ENCODE measurements around the gene RUNX2.
"Not testable (repeated sequence)": the region's sequence is repeated elsewhere in the genome, so short reads cannot be mapped to it uniquely, and the experiment has no call there.

The RUNX2 gene

DNA sequence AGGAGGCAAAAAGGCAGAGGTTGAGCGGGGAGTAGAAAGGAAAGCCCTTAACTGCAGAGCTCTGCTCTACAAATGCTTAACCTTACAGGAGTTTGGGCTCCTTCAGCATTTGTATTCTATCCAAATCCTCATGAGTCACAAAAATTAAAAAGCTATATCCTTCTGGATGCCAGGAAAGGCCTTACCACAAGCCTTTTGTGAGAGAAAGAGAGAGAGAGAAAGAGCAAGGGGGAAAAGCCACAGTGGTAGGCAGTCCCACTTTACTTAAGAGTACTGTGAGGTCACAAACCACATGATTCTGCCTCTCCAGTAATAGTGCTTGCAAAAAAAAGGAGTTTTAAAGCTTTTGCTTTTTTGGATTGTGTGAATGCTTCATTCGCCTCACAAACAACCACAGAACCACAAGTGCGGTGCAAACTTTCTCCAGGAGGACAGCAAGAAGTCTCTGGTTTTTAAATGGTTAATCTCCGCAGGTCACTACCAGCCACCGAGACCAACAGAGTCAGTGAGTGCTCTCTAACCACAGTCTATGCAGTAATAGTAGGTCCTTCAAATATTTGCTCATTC, at the start of gene RUNX2:
Gene RUNX2 (plus strand): TSS at position 375 of the 567 bp plus-strand sequence. CDS start 397 bp downstream, outside the sequence.
- peak; percentile 2 for DNase-seq (ENCODE audit: low spot score)

DNA sequence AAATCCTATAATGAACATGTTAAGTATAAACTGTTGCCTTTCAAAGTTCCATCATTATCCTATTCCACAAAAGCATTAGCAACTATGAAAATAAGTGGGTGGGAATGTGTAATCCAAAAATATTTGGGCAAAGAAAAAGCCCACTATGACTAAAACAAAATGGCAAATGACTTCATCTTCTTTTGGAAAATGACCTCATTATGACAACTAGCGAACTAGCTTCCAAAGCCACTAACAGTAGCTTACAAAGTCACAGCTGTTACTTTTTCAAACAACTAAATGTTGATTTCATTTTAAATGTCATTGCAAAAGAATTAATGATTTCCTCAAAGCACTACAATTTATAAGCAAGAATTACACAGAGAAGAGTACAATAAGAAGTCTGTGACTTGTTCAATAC, 49.8 kb upstream of the RUNX2 start:
- no peak for DNase-seq (ENCODE audit: low spot score)

DNA sequence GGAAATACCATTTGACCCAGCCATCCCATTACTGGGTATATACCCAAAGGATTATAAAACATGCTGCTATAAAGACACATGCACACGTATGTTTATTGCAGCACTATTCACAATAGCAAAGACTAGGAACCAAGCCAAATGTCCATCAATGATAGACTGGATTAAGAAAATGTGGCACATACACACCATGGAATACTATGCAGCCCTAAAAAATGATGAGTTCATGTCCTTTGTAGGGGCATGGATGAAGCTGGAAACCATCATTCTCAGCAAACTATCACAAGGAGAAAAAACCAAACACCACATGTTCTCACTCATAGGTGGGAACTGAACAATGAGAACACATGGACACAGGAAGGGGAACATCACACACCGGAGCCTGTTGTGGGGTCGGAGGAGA, 41.4 kb upstream of the RUNX2 start:
- DNase-seq (ENCODE audit: low spot score): not testable (repeated sequence)

DNA sequence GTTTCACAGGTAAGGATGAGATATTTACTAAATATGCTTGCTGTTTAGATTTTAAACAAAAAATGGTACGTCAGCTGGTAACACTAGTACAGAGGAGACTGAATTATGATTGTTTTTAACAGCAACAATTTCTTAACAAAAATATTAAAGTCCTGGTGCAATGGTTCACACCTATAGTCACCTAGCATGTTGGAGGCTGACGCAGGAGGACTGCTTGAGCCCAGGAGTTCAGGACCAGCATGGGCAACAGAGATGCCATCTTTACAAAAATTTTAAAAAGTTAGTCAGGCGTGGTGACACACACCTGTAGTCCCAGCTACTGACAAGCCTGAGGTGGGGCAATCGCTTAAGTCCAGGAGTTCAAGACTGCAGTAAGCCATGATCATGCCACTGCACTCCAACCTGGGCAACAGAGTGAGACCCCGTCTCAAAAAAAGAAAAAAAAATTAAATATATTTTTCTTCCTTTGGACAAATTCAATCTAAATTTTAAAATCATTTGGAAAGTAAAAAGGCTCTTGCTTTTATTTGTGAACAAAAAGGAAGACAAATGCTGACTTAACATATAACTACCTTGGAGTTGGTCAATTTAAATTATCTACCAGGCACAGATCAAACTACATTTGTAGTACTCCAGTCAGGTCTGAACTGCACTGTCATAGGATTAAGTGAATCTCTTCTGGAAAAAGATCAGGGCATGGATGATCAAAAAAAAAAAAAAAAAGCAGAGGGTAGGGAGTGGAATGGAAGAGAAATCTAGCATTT, 38.2 kb upstream of the RUNX2 start:
- no peak for DNase-seq (ENCODE audit: low spot score)

DNA sequence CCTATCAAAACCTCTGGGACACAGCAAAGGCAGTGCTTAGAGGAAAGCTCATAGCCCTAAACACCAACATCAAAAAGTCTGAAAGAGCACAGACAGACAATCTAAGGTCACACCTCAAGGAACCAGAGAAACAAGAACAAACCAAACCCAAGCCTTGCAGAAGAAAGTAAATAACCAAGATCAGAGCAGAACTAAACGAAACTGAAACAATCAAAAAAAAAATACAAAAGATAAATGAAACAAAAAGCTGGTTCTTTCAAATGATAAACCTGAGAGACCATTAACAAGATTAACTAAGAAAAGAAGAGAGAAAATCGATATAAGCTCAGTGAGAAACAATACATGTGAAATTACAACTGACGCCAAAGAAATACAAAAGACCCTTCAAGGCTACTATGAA, 34.8 kb upstream of the RUNX2 start:
- no peak for DNase-seq (ENCODE audit: low spot score)

DNA sequence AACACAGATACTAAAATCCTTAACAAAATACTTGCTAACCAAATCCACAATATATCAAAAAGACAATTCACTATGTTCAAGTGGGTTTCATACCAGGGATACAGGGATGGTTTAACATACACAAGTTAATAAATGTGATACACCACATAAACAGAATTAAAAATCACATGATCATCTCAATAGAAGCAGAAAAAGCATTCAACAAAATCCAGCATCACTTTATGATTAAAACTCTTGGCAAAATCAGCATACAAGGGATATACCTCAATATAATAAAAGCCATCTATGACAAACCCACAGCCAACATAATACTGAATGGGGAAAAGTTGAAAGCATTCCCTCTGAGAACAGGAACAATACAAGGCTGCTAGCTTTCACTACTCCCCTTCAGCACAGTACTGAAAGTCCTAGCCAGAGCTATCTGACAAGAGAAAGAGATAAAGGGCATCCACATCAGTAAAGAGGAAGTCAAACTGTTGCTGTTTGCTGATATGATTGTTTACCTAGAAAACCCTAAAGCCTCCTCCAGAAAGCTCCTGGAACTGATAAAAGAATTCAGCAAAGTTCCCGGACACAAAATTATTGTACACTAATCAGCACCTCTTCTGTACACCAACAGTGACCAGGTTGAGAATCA, 33.9 kb upstream of the RUNX2 start:
- DNase-seq (ENCODE audit: low spot score): not testable (repeated sequence)

DNA sequence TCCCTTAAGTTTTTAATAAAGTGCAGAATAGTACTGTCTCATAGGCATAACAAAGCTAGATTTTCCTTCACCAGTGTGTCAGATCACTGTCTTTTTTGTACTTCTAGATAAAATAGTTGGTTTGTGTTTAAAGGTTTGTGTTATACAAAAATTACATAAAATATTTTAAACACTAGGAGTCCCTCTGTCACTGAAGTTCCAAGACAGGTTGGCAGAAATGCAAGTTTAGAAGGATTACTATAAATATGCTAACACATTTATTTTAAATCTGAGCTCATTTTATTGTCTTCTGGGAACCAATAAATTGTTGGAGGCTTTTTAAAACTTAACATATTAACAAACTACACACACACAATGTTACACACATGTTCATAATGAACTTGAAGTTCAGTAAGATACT, 30.8 kb upstream of the RUNX2 start:
- DNase-seq (ENCODE audit: low spot score): no peak

DNA sequence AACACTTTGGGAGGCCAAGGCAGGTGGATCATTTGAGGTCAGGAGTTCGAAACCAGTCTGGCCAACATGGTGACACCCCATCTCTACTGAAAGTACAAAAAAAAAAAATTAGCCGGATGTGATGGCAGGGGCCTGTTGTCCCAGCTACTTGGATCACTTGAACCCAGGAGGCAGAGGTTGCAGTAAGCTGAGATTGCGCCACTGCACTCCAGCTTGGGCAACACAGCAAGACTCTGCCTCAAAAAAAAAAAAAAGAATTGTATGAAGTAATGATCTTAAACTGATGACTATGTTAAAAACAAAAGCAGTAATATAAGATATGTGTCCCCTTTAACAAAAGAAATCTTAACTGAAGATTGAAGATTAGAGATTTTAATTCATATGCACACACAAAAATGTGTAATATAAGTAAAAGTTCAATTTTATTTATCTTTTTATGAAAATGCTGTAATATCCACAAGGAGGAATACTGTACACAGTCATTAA, 29.0 kb upstream of the RUNX2 start:
- no peak for DNase-seq (ENCODE audit: low spot score)

DNA sequence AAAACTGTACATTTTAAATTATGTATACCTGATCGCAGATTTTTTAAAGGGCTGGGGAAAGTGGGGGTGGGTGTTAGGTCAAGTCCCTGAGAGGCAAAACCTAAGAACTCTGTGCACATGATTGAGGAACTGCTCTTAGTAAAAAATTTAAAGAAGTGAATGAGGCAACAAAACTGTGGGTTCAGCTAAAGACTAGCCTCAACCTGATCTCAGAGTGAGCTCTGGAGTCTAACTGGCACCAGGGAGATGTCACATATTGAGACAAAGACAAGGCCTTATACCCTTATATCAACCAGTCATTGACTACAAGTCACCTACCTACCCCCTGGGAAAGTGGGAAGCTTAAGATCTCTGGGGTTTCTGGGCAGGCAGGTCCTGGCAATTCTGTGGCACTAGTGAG, 27.4 kb upstream of the RUNX2 start:
- no peak for DNase-seq (ENCODE audit: low spot score)

DNA sequence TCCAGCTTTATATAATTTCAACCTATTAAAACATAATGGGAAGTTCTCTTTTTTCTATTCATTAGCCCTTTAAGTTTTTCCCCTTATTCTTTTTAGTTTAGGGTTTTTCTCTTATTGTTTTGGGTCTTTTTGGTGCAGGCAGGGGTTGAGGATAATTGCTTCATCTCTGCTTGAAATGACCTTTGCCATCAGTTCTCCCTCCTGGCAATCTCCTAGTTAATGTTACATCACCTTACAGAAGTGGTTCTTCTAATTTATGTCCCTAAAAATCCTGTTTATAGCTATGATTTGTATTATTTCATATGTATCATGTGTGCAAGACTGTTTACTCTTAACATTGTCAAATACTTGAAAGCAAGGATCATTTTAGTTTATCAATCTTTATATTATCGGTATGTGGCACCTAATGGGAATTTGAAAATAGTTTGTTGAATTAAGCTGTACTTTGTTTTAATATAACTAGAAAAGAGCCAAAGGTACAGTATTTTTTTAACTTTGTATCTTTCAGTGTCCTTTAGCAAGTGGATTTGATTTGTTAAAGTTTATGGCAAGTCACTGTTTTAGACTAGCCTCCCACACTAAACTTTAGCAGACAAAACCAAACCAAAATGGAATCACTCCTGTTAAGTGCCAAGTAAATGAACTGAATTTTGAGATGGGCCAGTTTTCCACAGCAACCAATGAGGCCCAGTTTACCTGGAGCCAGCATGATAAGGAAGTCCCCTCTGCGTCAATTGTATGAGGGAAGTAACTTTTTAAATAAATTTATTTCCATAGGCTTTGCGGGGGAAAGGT, 26.6 kb upstream of the RUNX2 start:
- no peak for DNase-seq (ENCODE audit: low spot score)

DNA sequence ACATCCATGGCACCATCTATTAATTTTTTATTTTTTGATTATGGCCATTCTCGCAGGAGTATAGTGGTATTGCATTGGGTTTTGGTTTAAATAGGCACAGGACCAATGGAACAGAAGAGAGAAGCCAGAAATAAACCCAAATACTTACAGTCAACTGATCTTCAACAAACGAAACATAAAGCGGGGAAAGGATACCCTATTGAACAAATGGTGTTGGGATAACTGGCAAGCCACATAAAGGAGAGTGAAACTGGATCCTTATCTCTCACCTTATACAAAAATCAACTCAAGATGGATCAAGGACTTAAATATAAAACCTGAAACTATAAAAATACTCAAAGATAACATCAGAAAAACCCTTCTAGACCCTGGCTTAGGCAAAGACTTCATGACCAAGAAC, 25.3 kb upstream of the RUNX2 start:
- DNase-seq (ENCODE audit: low spot score): no peak

DNA sequence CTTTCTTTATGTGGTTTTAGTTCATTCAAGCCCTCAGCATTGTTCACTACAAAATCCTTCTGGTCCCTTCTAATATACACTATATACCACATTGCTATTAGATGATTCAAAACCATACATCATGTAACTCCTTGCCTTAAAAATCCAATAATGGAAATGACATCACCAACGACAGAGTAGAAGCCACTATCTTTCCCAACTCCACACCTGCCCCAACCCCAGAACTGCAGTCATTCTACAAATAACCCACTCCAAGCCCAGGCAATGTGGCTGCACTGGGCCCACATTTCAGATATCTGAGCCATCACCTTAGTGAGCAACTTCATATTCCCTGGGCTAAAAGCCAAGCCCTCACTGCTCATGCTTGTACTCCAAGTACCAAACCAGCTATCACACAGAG, 22.6 kb upstream of the RUNX2 start:
- no peak for DNase-seq (ENCODE audit: low spot score)

DNA sequence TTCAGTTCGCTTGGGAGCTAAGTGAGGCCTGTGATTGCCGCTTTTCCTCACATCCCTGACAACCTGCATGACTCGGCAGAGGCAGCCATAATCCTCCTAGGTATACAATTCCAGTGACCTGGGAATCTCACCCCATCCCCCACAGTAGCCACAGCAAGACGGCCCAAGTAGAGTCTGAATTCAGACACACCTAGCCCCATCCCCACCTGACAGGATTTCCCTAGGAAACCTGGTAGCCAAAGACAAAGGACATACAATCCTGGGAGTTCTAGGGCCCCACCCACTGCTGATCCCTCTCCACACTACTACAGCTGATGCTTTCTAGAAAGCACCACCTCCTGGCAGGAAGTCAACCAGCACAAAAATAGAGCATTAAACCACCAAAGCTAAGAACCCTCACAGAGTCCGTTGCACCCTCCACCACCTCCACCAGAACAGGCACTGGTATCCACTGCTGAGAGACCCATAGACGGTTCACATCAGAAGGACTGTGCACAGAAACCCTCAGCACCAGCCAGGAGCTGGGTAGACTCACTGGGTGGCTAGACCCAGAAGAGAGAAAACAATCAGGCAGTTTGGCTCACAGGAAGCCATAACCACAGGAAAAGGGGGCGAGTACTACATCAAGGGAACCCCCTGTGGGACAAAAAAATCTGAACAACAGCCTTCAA, 17.9 kb upstream of the RUNX2 start:
- no peak for DNase-seq (ENCODE audit: low spot score)

DNA sequence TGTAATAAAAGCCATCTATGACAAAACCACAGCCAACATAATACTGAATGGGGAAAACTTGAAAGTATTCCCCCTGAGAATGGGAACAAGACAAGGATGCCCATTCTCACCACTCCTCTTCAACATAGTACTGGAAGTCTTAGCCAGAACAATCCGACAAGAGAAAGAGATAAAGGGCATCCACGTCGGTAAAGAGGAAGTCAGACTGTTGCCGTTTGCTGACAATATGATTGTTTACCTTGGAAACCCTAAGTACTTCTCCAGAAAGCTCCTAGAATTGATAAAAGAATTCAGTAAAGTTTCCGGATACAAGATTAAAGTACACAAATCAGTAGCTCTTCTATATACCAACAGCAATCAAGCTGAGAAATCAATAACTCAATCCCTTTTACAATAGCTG, 14.0 kb upstream of the RUNX2 start:
- DNase-seq (ENCODE audit: low spot score): no peak

DNA sequence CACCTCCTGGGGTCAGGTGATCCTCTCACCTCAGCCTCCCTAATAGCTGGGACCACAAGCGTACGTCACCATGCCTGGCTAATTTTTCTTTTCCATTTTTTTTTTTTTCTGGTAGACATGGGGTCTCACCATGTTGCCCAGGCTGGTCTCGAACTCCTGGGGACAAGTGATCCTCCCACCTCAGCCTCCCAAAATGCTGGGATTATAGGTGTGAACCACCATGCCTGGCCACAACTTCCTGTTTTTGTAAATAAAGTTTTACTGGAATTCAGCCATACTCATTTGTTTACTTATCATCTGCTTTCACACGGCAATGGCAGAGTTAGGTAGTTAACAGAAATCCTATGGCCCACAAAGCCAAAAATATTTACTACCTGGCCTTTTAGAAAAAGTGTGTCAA, 7.8 kb upstream of the RUNX2 start:
- no peak for DNase-seq (ENCODE audit: low spot score)

DNA sequence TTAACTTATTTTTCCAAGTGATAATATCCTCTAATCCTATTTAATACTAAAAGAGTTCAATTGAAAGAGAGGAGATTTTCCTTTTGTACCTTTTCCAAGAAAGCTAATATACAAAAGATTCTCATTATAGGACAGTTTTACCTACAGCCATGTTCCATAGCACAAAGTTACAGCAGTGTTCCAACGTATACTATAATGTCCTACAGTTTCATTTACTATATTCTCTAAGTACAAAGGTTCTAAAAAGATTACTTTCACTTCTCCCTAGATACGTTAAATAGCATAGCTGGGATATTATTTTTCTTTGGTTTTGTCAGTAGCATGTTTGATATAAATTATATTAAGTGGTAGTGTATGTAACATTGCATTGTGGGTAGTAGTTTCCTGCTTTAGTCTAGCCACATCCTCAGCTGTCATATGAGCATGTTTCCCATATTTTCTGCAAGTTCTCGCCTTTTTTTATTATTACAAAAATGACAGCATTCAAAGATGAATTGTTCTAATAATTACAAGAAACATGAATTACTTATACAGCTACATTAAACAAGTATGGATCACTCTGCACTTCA, 4.4 kb upstream of the RUNX2 start:
- no peak for DNase-seq (ENCODE audit: low spot score)

DNA sequence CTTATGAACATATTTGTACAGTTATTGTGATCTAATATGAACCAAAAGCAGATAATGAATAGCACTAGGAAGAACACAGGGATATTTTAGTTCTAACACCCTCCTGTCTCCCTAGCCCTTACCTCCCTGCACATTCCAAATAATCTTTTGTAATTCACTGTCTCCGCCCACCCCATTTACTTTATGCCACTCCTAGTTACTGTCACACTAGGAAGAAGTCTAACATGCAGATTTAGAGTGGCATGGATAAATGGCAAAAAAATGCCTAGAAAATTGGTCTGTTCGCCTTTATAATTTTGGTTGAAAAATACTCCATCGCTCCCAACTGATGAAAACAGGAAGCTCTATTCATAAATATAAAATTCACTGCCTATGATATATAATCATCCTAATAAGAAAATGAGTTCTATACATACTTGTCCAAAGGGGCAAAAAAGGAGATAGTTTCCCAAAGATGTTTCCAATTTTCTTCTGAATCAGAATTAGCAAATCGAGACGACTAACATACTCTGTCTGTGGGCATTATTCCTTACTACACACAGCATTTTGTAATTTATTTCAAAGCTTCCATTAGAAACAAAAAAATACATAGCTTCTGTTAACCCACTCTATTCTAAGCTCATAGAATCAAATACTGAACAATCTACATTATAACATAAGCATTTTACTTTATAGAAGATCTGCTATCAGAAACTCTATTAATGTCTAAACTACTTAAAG, 1.3 kb upstream of the RUNX2 start:
- DNase-seq (ENCODE audit: low spot score): no peak

DNA sequence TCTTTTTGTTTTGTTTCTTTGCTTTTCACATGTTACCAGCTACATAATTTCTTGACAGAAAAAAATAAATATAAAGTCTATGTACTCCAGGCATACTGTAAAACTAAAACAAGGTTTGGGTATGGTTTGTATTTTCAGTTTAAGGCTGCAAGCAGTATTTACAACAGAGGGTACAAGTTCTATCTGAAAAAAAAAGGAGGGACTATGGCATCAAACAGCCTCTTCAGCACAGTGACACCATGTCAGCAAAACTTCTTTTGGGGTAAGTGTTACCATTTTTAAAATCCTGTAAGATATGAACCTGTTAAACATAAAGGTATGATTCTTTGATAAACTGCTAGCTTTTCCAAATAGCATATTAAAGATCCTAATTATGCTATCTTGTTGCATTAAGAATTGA, 393 bp downstream of the RUNX2 start:
- no peak for DNase-seq (ENCODE audit: low spot score)

DNA sequence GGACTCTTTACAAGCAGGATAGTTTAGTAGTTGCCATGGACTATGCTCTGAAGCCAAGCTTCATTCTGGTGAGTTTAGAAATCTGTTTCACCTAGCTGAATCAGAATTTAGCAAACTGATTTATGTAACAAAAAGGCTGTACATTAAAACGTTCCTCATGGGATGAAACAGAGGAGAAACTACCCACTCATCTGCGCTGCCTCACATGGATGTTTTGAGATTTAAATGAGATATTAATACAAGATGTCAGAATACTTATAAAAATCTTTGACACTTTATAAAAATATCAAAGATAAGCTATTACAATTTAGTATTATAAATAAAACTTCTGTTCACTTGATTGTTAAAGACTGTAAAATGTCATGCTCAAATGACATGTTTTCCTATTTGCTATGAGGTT, 16.8 kb downstream of the RUNX2 start:
- DNase-seq (ENCODE audit: low spot score): no peak

DNA sequence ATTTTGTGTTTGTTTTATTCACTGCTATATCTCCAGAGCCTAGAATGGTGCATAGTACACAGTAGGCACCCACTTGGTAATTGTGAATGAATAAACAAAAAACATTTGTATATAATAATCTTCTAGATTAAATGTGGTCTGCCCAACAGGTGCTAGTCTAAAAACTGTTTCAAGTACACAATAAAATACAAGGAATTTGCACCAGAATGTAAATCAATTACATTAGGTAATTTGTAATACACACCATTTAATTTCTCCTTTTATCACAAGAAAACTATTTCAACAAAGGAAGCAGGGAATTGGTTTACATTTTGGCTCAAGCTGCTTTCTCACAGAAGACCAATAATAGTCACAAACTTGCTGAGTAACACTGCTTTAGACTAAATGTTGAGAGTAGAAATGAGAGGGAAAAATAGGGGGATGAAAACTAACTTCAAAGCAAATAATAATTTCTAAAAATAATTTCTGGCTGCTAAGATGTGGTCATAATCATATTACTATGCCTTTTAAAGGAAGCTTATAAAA, 22.1 kb downstream of the RUNX2 start:
- no peak for DNase-seq (ENCODE audit: low spot score)

DNA sequence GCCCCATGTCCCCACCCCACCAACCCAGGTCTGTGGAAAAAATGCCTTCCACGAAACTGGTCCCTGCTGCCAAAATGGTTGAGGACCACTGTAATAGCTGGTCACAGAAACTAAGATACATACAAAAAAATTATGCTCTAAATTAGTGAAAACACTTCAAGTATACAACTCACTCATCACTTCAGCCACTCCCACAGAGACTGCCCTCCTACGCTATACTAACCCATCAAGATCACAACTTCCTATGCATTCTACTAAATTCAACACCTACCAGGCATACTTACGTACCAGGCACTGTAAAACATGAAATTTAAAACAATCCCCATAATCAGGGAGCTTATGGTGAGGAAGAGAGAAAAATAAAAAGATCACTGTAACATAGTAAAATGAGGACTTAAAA, 22.9 kb downstream of the RUNX2 start:
- DNase-seq (ENCODE audit: low spot score): no peak

Measured in COLO829 (cell line).